Measurements from ENCODE around the gene PPIF.

GRCh38 chr10:79328147-79328701 lies 19.0 kb upstream of the PPIF start:
- TF ChIP-seq ZNF221 (tag by site-specific recombination; IDR thresholded peaks at IDR 0.05; ENCODE audit: borderline replicate concordance) (no peak), BCL11B (tag by site-specific recombination; IDR thresholded peaks at IDR 0.05; ENCODE audit: low read depth) (no peak), CTCF (tag by site-specific recombination; IDR thresholded peaks at IDR 0.05) (no peak), ZNF48 (tag by site-specific recombination; IDR thresholded peaks at IDR 0.05) (no peak), GLI2 (tag by site-specific recombination; IDR thresholded peaks at IDR 0.05; ENCODE audit: borderline replicate concordance, low read depth) (no peak), ZNF155 (tag by site-specific recombination; IDR thresholded peaks at IDR 0.05) (no peak), ZNF324 (tag by site-specific recombination; IDR thresholded peaks at IDR 0.05) (no peak), ZNF24 (tag by site-specific recombination; IDR thresholded peaks at IDR 0.05) (no peak), ZNF341 (tag by site-specific recombination; IDR thresholded peaks at IDR 0.05; ENCODE audit: low read depth) (no peak)
